HepG2 (cell line): Measurements from ENCODE around the gene SP1. TPM values are rescaled to one million over a fixed set of nuclear protein-coding genes. Genes with fewer than 3 reads are reported as not detected.
A peak's percentile ranks its signal among the peaks of the same experiment; 100 is the strongest.

Experiments
- BCL6 ChIP-seq: IDR thresholded peaks from 2 replicates; pipeline ENCODE4 v1.6.1; 2016; ENCODE audit warnings: missing genetic modification reagents, missing compliant biosample characterization
- CBX1 ChIP-seq: IDR thresholded peaks from one replicate; pipeline ENCODE4 v1.6.1; 2016; ENCODE audit warnings: antibody characterized with exemption, low read depth
- CEBPZ ChIP-seq: IDR thresholded peaks from 2 replicates; pipeline ENCODE4 v1.6.1; 2012; ENCODE audit warnings: low read length, improper control_type of control experiment
- FOXO1 ChIP-seq: sonication (generic); formaldehyde crosslinking; IDR thresholded peaks from 2 replicates; pipeline ENCODE4 v1.4.0; 2020; ENCODE audit warnings: missing genetic modification reagents
- JUND ChIP-seq: sonication (generic); formaldehyde crosslinking; IDR thresholded peaks from 2 replicates; pipeline ENCODE4 v1.8.0; 2022; ENCODE audit warnings: mild to moderate bottlenecking, missing genetic modification reagents
- MTA3 ChIP-seq: sonication (generic); formaldehyde crosslinking; IDR thresholded peaks from 2 replicates; pipeline ENCODE4 v1.4.0; 2020; ENCODE audit warnings: missing genetic modification reagents
- PHF21A ChIP-seq: sonication (generic); formaldehyde crosslinking; IDR thresholded peaks from 2 replicates; pipeline ENCODE4 v1.5.0; 2020; ENCODE audit warnings: mild to moderate bottlenecking, missing genetic modification reagents
- PLRG1 ChIP-seq: fragments of 450-650 bp; conservative IDR thresholded peaks from 2 replicates; pipeline ENCODE4 v1.6.1; 2016
- SNRNP70 ChIP-seq: fragments of 200-400 bp; formaldehyde crosslinking; IDR thresholded peaks from 2 replicates; pipeline ENCODE4 v1.6.1; 2017; ENCODE audit warnings: mild to moderate bottlenecking, low read depth, low read length, moderate library complexity
- TEF ChIP-seq: sonication (generic); formaldehyde crosslinking; IDR thresholded peaks from 2 replicates; pipeline ENCODE4 v1.5.0; 2020; ENCODE audit warnings: missing genetic modification reagents
- THAP11 ChIP-seq: IDR thresholded peaks from 2 replicates; pipeline ENCODE4 v1.6.1; 2016; ENCODE audit warnings: missing biosample characterization, missing genetic modification reagents
- XBP1 ChIP-seq: sonication (generic); formaldehyde crosslinking; IDR thresholded peaks from 2 replicates; pipeline ENCODE4 v1.5.0; 2020; ENCODE audit warnings: missing genetic modification reagents
- YEATS2 ChIP-seq: sonication (generic); formaldehyde crosslinking; IDR thresholded peaks from 2 replicates; pipeline ENCODE4 v1.4.0; 2020; ENCODE audit warnings: missing genetic modification reagents, borderline replicate concordance
- ZBTB33 ChIP-seq: sonication (generic); formaldehyde crosslinking; IDR thresholded peaks from 2 replicates; pipeline ENCODE4 v1.4.0; 2020; ENCODE audit warnings: missing genetic modification reagents
- ZFP37 ChIP-seq: sonication (generic); formaldehyde crosslinking; IDR thresholded peaks from 2 replicates; pipeline ENCODE4 v1.4.0; 2020; ENCODE audit warnings: missing genetic modification reagents, borderline replicate concordance
- ZNF251 ChIP-seq: sonication (generic); formaldehyde crosslinking; IDR thresholded peaks from 2 replicates; pipeline ENCODE4 v1.9.0; 2021; ENCODE audit warnings: mild to moderate bottlenecking, missing genetic modification reagents
- ZNF281 ChIP-seq: sonication (generic); formaldehyde crosslinking; IDR thresholded peaks from 2 replicates; pipeline ENCODE4 v1.4.0; 2020; ENCODE audit warnings: missing genetic modification reagents, borderline replicate concordance
- ZNF510 ChIP-seq: sonication (generic); formaldehyde crosslinking; IDR thresholded peaks from 2 replicates; pipeline ENCODE4 v1.4.0; 2020; ENCODE audit warnings: low read depth, mild to moderate bottlenecking, missing genetic modification reagents
- ZNF564 ChIP-seq: sonication (generic); formaldehyde crosslinking; IDR thresholded peaks from 2 replicates; pipeline ENCODE4 v1.8.1; 2023; ENCODE audit warnings: mild to moderate bottlenecking, missing genetic modification reagents
- ZNF879 ChIP-seq: sonication (generic); formaldehyde crosslinking; IDR thresholded peaks from 2 replicates; pipeline ENCODE4 v1.8.1; 2023; ENCODE audit warnings: missing genetic modification reagents
- polyA plus RNA-seq, 8 experiments: library from polyadenylated mRNA; depleted of rRNA in 3 of 8; stranded (reverse) in 7 of 8; unstranded in 1 of 8; fragments of >200 nt; fragmentation: Illumina TruSeq in 4 of 8; extraction: Trizol in 4 of 8; gene quantifications; 2 replicates each; pipeline versions ENCODE4 v1.2.1 to v1.2.3, GENCODE V29; 2011 to 2016; ENCODE audit warnings: low read depth in 4 of 8, missing spikeins in 1 of 8, mixed read lengths in 1 of 8; ENCODE audit not compliant: insufficient read depth in 1 of 8
- total RNA-seq, 5 experiments: library from RNA; depleted of rRNA; stranded (reverse); fragments of >200 nt; fragmentation: Illumina TruSeq; extraction: Trizol; gene quantifications; 2 replicates each; pipeline ENCODE4 v1.2.3, GENCODE V29; 2016; ENCODE audit warnings: low read depth in 1 of 5

SP1 gene
- total and polyA plus RNA-seq, 2 of the 13 experiments (the other 11 are each of a cell fraction or from before 2014, with no cell fraction given), result 26.5 to 27.5 TPM

- TF ChIP-seq ZNF251 (CRISPR knock-in tag) (no peak), XBP1 (CRISPR knock-in tag) (no peak), TEF (CRISPR knock-in tag) (no peak), ZNF510 (CRISPR knock-in tag) (no peak), ZBTB33 (no peak), THAP11 (CRISPR knock-in tag) (peak; percentile 56), PLRG1 (no peak), ZNF281 (CRISPR knock-in tag) (0 out of 2 replicates have a peak, but pooled peaks have one; percentile 25), MTA3 (CRISPR knock-in tag) (no peak), ZNF564 (CRISPR knock-in tag) (peak; percentile 57; the same call in 1 of the 2 replicates), ZNF879 (CRISPR knock-in tag) (no peak), BCL6 (CRISPR knock-in tag) (no peak), CBX1 (no peak), SNRNP70 (no peak), CEBPZ (no peak), FOXO1 (CRISPR knock-in tag) (0 out of 2 replicates have a peak, but pooled peaks have one; percentile 14), YEATS2 (peak; percentile 22; the same call in 1 of the 2 replicates), PHF21A (CRISPR knock-in tag) (0 out of 2 replicates have a peak, but pooled peaks have one; percentile 20), ZFP37 (CRISPR knock-in tag) (no peak), JUND (no peak)
These were observed 61.3 kb downstream of the SP1 start, which contains the start of gene PRR13 (continued) for GRCh38 chr12:53441040-53441833.
